NCI-H748 (cell line): Measurements from ENCODE around the gene QSOX1.

Experiments used
- DNase-seq: peaks from one replicate; lab custom pipeline; 2025; ENCODE audit not compliant: unreplicated experiment; lab: John Stamatoyannopoulos, UW

Gene QSOX1

GRCh38 chr1:180249725-180250498, 95.2 kb downstream of the QSOX1 start:
- no peak for DNase-seq

DNA sequence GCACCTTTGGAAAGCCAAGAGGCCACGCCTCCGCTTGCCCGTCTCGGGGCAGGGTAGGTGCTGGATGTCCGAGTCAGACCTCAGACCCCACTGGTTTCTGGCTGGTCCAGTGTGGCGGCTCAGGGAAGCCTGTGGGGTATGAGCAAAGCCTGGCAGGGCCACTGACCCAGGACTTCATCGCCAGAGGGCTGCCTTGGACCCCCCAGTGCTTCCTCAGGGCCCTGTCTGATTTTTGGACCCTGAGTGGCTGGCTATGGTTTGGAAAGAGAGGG, 95.8 kb downstream of the QSOX1 start:
- DNase-seq, result no peak

DNA sequence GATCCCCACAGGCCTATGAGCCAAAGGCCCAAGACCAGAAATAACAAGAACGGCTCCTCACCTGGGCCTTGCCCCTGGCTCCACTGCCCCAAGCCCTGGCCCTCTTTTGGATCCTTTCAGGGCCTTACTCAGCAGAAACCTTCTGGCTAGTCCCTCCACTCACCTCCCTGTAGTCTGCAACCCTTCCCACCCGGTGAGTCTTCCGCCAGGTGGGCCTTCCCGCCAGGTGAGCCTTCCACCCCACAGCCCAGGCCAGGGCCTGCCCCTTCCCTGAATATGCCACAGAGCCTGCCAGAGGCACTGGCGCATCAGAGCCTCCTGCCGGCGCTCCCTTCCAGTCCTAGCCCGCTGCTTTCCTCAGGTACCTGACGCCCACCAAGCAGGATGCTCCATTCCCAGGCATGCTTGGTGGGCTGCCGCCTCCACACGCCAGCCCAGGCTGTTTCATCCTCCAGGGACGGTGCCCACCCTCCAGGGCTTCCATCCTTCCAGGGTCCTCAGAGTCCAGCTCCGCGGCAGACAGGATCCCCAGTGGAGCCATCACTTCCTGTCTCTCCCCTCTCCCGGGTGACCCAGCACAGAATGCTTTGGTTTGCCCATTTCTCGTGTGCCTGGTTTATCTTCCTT, 96.3 kb downstream of the QSOX1 start:
- DNase-seq, result no peak

- DNase-seq, result no peak
Observed at GRCh38 chr1:180251526-180252305, 97.0 kb downstream of the QSOX1 start.

DNA sequence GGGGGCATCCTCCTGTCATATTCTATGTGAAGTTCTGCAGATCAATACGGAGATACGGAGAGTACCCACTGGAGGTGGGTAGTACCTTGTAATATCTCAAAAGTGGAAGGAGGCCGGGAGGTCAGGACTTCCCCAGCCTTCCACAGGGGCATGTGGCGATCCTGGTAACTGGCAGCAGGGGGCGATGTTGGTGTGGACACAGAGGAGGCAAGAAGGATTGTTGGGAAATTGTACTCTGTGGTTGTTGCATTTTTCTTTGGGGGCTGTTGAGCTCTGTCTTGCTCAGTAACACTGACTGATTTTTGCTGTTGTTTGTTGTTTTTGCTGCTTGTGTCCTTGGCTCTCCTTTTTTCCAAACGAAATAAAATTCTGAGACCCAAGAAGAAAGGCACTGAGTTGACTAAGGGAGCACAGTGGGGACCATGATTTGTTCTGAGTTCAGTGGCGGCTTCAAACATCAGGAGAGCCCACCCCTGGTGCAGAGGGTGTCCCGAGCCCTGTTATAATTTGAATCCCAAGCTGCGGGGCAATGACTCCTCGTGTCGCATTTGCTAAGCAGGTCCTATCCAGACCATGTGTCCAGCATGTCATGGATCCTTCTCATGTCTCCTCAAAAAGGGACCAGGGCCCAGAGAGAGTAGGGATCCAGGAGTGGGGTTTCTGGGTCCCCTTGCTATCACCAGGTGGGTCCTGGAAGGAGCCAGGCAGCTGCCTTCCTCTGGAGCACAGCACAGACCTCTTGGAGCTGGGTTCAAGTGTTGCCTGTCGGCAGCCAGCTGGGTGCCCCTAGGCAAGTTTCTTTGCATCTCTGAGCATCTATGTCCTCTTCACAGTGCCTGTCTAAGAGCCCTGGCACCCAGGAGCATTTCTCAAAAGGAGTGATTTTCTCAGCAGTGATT, 98.2 kb downstream of the QSOX1 start:
- peak; percentile 57 for DNase-seq
